Hepatocyte (in vitro differentiated cells): Measurements from ENCODE around the gene FAM53B. TPM values are rescaled to one million over a fixed set of nuclear protein-coding genes. Genes with fewer than 3 reads are reported as not detected.

Experiments used
- DNase-seq: peaks from one replicate; pipeline ENCODE4 v3.0.0-alpha.2; 2016; ENCODE audit warnings: low spot score
- H2AFZ ChIP-seq: fragments of 200-600 bp; sonication (generic); 2 replicates; pipeline ENCODE4 v1.6.0; 2016; ENCODE audit warnings: antibody characterized with exemption, mild to moderate bottlenecking
- H3K27ac ChIP-seq: fragments of 200-600 bp; sonication (generic); 2 replicates; pipeline ENCODE4 v1.5.1; 2016; ENCODE audit warnings: mild to moderate bottlenecking
- H3K27me3 ChIP-seq: fragments of 200-600 bp; sonication (generic); 2 replicates; pipeline ENCODE4 v1.6.1; 2016
- H3K36me3 ChIP-seq: fragments of 200-600 bp; sonication (generic); replicated peaks from 2 replicates; pipeline ENCODE4 v1.5.1; 2016; ENCODE audit warnings: low read depth; ENCODE audit not compliant: insufficient read depth
- H3K4me1 ChIP-seq: fragments of 200-600 bp; sonication (generic); 2 replicates; pipeline ENCODE4 v1.5.1; 2016; ENCODE audit warnings: mild to moderate bottlenecking, moderate library complexity; ENCODE audit not compliant: insufficient read depth
- H3K4me2 ChIP-seq: fragments of 200-600 bp; sonication (generic); 2 replicates; pipeline ENCODE4 v1.6.0; 2016
- H3K4me3 ChIP-seq: fragments of 200-600 bp; sonication (generic); 2 replicates; pipeline ENCODE4 v1.5.1; 2016; ENCODE audit warnings: mild to moderate bottlenecking
- H3K79me2 ChIP-seq: fragments of 200-600 bp; sonication (generic); 2 replicates; pipeline ENCODE4 v1.6.0; 2017; ENCODE audit warnings: mild to moderate bottlenecking
- H3K9me2 ChIP-seq: fragments of 200-600 bp; sonication (generic); replicated peaks from 2 replicates; pipeline ENCODE4 v1.6.0; 2017; ENCODE audit warnings: mild to moderate bottlenecking; ENCODE audit not compliant: insufficient read depth
- H3K9me3 ChIP-seq: fragments of 200-600 bp; sonication (generic); 2 replicates; pipeline ENCODE4 v1.5.1; 2016; ENCODE audit warnings: low read depth, mild to moderate bottlenecking
- H4K20me1 ChIP-seq: fragments of 200-600 bp; sonication (generic); 2 replicates; pipeline ENCODE4 v1.6.0; 2016; ENCODE audit warnings: mild to moderate bottlenecking; ENCODE audit not compliant: insufficient read depth, poor library complexity, severe bottlenecking
- EZH2 ChIP-seq: fragments of 200-600 bp; sonication (generic); IDR thresholded peaks from 2 replicates; pipeline ENCODE4 v1.6.1; 2016; ENCODE audit warnings: antibody characterized with exemption, mild to moderate bottlenecking, borderline replicate concordance
- EZH2phosphoT487 ChIP-seq: fragments of 200-600 bp; sonication (generic); IDR thresholded peaks from one replicate; pipeline ENCODE4 v1.6.1; 2018; ENCODE audit warnings: antibody characterized with exemption, mild to moderate bottlenecking, low read depth, moderate library complexity; ENCODE audit not compliant: unreplicated experiment, severe bottlenecking
- WGBS: methylation state at CpG from one replicate; pipeline ENCODE4 v1.1.6; 2016; ENCODE audit warnings: low lambda C conversion rate; ENCODE audit errors: missing lambda C conversion rate; 5-methylcytosine and 5-hydroxymethylcytosine counted together
- polyA plus RNA-seq: library from polyadenylated mRNA; unstranded; fragments of >200 nt; fragmentation: Nextera tagmentation; extraction: Ambion mirVana; gene quantifications from 2 replicates; pipeline ENCODE4 v1.2.1, GENCODE V29; 2016
- total RNA-seq: library from RNA; depleted of rRNA; stranded (reverse); fragments of >200 nt; gene quantifications from 2 replicates; pipeline ENCODE4 v1.2.3, GENCODE V29; 2014
- TF ChIP-seq, protein P1 (sequence below): fragments of 200-600 bp; sonication (generic); IDR thresholded peaks from 2 replicates; pipeline ENCODE4 v1.5.1; 2016; ENCODE audit warnings: antibody characterized with exemption, mild to moderate bottlenecking; ENCODE audit not compliant: poor library complexity

The FAM53B gene
- total and polyA plus RNA-seq, 2 experiments from 2014 or later = 10.3 to 23.6 TPM

DNA sequence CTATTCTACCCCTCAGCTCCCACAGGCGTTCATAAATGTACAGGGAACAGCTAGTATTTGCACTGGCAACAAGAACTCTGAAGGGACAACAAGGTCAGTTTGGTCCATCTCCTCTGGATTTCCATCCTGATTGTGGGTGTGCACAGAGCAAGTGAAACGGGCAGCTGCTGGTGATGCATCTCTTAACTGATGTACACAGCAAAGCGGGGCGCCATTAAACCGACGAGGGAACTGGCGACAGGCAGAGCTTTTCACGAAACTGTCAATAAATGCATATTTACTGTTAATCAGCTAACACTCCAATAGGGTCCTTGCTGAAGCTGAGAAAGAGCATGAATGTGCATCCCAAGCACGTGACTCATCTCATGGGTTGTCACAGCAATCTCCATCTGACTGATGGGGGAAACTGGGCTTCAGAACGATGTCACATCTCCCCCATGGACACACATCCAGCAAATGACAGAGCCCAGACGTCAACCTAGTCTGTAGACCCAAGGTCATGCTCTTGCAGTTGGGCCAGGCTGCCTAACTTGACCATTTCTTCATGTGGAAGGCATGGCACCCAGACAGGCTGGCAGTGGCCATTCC is 54.2 kb downstream of the FAM53B start:
- 98% methylated on average over 11 of the region's 11 CpGs for WGBS
- Histone ChIP-seq H3K9me3 (no peaks in the 10 kb centered on the region), H3K9me2 (no peaks in the 10 kb centered on the region), H3K79me2 (no peaks in the 10 kb centered on the region), H3K27me3 (no peaks in the 10 kb centered on the region), H3K4me2 (no peak overlapping the region), H4K20me1 (no peaks in the 10 kb centered on the region), H3K36me3 (no peaks in the 10 kb centered on the region), H2AFZ (no peak overlapping the region), H3K4me1 (no peaks in the 10 kb centered on the region), H3K4me3 (no peak overlapping the region), H3K27ac (no peak overlapping the region)
- TF ChIP-seq EZH2phosphoT487 (no peak), EZH2 (no peak)
- TF ChIP-seq, protein P1, sequence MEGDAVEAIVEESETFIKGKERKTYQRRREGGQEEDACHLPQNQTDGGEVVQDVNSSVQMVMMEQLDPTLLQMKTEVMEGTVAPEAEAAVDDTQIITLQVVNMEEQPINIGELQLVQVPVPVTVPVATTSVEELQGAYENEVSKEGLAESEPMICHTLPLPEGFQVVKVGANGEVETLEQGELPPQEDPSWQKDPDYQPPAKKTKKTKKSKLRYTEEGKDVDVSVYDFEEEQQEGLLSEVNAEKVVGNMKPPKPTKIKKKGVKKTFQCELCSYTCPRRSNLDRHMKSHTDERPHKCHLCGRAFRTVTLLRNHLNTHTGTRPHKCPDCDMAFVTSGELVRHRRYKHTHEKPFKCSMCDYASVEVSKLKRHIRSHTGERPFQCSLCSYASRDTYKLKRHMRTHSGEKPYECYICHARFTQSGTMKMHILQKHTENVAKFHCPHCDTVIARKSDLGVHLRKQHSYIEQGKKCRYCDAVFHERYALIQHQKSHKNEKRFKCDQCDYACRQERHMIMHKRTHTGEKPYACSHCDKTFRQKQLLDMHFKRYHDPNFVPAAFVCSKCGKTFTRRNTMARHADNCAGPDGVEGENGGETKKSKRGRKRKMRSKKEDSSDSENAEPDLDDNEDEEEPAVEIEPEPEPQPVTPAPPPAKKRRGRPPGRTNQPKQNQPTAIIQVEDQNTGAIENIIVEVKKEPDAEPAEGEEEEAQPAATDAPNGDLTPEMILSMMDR = no peak
- DNase-seq = no peak

DNA sequence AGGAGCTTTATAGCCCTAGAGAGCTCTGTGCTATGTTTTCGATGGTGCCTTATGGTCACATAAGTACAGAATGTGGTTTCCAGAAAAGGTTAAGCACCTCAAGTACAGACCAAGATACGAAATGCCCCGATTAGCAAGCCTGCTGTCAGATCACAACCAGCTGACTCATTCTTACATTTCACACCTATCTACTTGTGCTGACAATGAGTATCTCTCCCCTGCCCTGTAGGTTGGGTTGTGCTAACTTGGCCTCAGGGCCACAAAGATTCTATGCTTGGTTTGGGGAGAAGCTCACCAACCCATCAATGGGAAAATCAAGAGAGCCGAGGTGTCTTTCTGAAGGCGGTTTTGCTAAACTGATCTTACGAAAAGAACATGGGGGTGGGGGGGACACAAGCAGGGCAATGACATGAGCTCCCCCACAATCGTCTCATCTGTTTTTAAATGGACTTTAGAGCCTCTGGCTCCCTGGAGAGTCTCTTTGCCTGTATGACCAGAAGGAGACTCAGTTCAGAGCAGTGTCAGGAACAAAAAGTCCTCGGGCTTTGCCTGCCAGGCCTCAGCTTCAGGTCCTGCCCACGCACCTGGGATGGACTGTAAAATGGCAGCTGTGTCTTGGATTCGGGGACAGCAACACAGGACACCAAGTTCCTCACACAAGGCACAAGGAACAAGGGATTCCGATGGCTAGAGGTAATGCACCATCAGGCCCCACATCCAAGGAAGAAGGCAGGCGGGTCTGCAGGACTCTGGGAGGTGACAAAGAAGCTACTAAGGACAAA is 55.1 kb downstream of the FAM53B start:
- H3K36me3 ChIP-seq = no peaks in the 10 kb centered on the region
- H3K27ac ChIP-seq = no peak overlapping the region
- H3K4me1 ChIP-seq = no peaks in the 10 kb centered on the region
- no peaks in the 10 kb centered on the region for H3K9me2 ChIP-seq
- H3K79me2 ChIP-seq = no peaks in the 10 kb centered on the region
- no peak overlapping the region for H2AFZ ChIP-seq
- no peak for DNase-seq
- TF ChIP-seq, protein P1 = no peak
- no peak for TF ChIP-seq EZH2
- TF ChIP-seq EZH2phosphoT487 = no peak
- no peak overlapping the region for H3K4me3 ChIP-seq
- 91% methylated on average over 12 of the region's 12 CpGs for WGBS
- no peaks in the 10 kb centered on the region for H3K9me3 ChIP-seq
- no peaks in the 10 kb centered on the region for H4K20me1 ChIP-seq
- no peaks in the 10 kb centered on the region for H3K27me3 ChIP-seq
- no peak overlapping the region for H3K4me2 ChIP-seq

DNA sequence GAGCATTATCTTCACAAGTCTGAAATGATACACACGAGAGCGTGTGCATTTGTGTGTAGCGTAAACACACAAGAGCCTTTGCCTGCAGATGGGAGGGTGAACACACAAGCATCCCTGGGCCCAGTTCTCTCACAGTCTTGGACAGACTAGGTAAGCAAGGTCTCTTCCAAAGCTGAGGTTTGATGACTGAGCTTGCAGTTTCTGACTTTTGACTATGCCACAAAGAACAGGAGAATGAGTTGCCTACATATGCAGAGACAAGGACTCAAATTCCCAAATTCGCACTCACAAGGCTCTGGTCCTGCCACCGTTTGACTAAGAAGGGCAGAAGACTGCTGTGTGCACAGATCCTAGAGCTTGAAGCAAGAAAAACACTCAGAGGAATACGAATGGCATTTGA is 55.8 kb downstream of the FAM53B start:
- TF ChIP-seq EZH2phosphoT487 = no peak
- TF ChIP-seq, protein P1 = no peak
- no peak for TF ChIP-seq EZH2
- H3K9me2 ChIP-seq = no peaks in the 10 kb centered on the region
- DNase-seq = no peak
- H3K27me3 ChIP-seq = no peaks in the 10 kb centered on the region
- H2AFZ ChIP-seq = no peak overlapping the region
- 94% methylated on average over 6 of the region's 6 CpGs for WGBS
- no peak overlapping the region for H3K4me3 ChIP-seq
- no peaks in the 10 kb centered on the region for H4K20me1 ChIP-seq
- H3K79me2 ChIP-seq = no peaks in the 10 kb centered on the region
- H3K36me3 ChIP-seq = no peaks in the 10 kb centered on the region
- H3K4me2 ChIP-seq = no peak overlapping the region
- no peaks in the 10 kb centered on the region for H3K4me1 ChIP-seq
- H3K9me3 ChIP-seq = no peaks in the 10 kb centered on the region
- no peak overlapping the region for H3K27ac ChIP-seq
